Right lobe of liver (tissue), 6 donors: ENCODE results near the gene CRYBG1. TPM values are rescaled to one million over a fixed set of nuclear protein-coding genes. Genes with fewer than 3 reads are reported as not detected.
A peak's percentile ranks its signal among the peaks of the same experiment; 100 is the strongest.

Experiments
- ATAC-seq, 4 donors: fragments of 200-7000 bp; cut with Tn5 transposase; one replicate each; pipeline ENCODE4 v1.9.1; 2020; ENCODE audit warnings: mild to moderate bottlenecking in 4 of 4, moderate library complexity in 4 of 4
- DNase-seq, 3 donors: peaks; one replicate each; pipeline ENCODE4 v3.0.0-alpha.2; 2020
- H3K27ac ChIP-seq, 3 donors: fragments of 200-600 bp; one replicate each; pipeline ENCODE4 v1.8.0; 2022
- H3K27me3 ChIP-seq, 2 donors: fragments of 200-600 bp; one replicate each; pipeline ENCODE4 v1.8.0; 2022
- H3K36me3 ChIP-seq, 4 donors: fragments of 200-600 bp; sonication (generic) in 1 of 4; one replicate each; pipeline versions ENCODE4 v1.5.1 to v1.8.0; 2017 to 2022; ENCODE audit warnings: control low read depth in 1 of 4
- H3K4me1 ChIP-seq, 4 donors: fragments of 200-600 bp; sonication (generic) in 1 of 4; one replicate each; pipeline versions ENCODE4 v1.5.1 to v1.8.0; 2017 to 2022; ENCODE audit warnings: control low read depth in 1 of 4
- H3K4me3 ChIP-seq, 3 donors: fragments of 200-600 bp; one replicate each; pipeline ENCODE4 v1.8.0; 2022
- H3K9me3 ChIP-seq, 4 donors: fragments of 200-600 bp; sonication (generic) in 1 of 4; one replicate each; pipeline versions ENCODE4 v1.5.1 to v1.8.0; 2017 to 2022; ENCODE audit warnings: control low read depth in 1 of 4
- CTCF ChIP-seq, 4 donors: fragments of 200-600 bp in 3 of 4; fragments of 450-650 bp in 1 of 4; IDR thresholded peaks; one replicate each; pipeline versions ENCODE4 v1.5.1 to v1.8.0; 2016 to 2022; ENCODE audit warnings: antibody characterized with exemption in 4 of 4, mild to moderate bottlenecking in 2 of 4
- POLR2A ChIP-seq: fragments of 450-650 bp; IDR thresholded peaks from one replicate; pipeline ENCODE4 v1.6.1; 2017; ENCODE audit warnings: antibody characterized with exemption, mild to moderate bottlenecking
- WGBS: methylation state at CpG from one replicate; pipeline ENCODE4 v1.1.6; 2018; ENCODE audit warnings: low coverage, low lambda C conversion rate; ENCODE audit not compliant: insufficient coverage; ENCODE audit errors: missing lambda C conversion rate; 5-methylcytosine and 5-hydroxymethylcytosine counted together
- intact Hi-C, 2 donors: fragments of 100-400 bp; cut with DNase I; formaldehyde crosslinking; loops; one replicate each; pipeline versions ENCODE4 v1.11.2 to v1.14.1; 2022
- total RNA-seq, 6 experiments: library from RNA; depleted of rRNA in 2 of 6; stranded (reverse); fragments of >200 nt in 2 of 6; fragmentation: NEBNext Ultra II Directional in 3 of 6; extraction: Animal tissue kit (Norgen Biotek cat#: 25700) in 3 of 6; gene quantifications; one replicate each; pipeline versions ENCODE4 v1.1.0 to v1.2.4, GENCODE V29; 2016 to 2023
- donor health status: DM: no; HTN: yes; CAD: no.
- donor health status: DM: no; HTN: no; CAD: no.
- donor health status: DM: no; HTN: no; CAD: no.
- donor health status: DM: no; HTN: yes; CAD: no.
- donor health status: DM: no; HTN: yes; CAD: no.

CRYBG1 gene
- total RNA-seq, 6 experiments from 2014 or later, result 6.8 to 10.9 (median 7.9) TPM

DNA sequence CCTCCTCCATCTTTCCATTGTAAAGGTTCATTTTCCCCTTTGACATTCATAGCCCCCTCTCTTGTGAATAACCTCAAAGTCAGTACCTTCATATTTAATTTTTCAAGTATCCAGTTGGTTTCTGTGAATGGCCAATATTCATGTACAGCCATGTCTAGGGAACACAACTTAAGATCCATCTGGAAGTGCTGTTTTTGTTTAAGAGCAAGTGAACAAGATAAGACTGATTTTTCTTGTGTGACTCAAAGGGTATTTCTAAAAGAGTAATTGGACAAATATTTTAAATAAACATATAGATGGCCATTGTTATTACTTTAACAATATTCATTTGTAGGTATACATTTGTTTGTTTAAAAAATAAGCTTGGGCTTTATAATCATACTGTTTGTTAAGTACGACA, 175.8 kb downstream of the CRYBG1 start:
- no peak for ATAC-seq
- Histone ChIP-seq H3K4me1 (peaks cover 0 to 4% (median 0%) of the 10 kb centered on the region in 4 donors), H3K36me3 (no peaks in the 10 kb centered on the region), H3K9me3 (no peaks in the 10 kb centered on the region), H3K27ac (no peak overlapping the region), H3K4me3 (no peak overlapping the region), H3K27me3 (no peaks in the 10 kb centered on the region)
- WGBS, result 88% methylated on average over 1 of the region's 1 CpG
- TF ChIP-seq CTCF (IDR thresholded peaks at IDR 0.05), result no peak
- no peak for TF ChIP-seq POLR2A
- no peak for DNase-seq
- intact Hi-C loops, result no loop called here

DNA sequence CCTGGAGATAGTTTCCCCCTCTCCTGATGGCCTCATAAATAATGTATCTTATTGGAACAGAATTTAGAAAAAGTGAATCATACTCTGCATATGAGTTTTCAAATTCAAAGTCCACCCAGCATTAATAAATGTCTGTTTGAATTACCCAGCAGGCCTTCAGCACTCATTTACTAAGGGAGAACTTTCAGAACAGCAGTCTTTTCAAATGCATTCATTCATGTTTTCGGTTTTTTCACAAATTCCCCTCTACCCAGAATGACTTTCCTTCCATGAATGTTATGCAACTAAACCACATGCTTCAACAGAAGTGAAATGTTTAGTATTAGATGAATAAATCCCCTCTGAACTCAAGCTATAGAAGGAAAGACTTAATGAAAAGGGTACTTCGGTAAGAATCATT, 176.3 kb downstream of the CRYBG1 start:
- H3K27ac ChIP-seq, result no peak overlapping the region
- WGBS, result 64% methylated on average over 2 of the region's 2 CpGs
- DNase-seq (no peak), ATAC-seq (no peak)
- H3K27me3 ChIP-seq, result no peaks in the 10 kb centered on the region
- no peak overlapping the region for H3K4me3 ChIP-seq
- no peaks in the 10 kb centered on the region for H3K36me3 ChIP-seq
- H3K9me3 ChIP-seq, result no peaks in the 10 kb centered on the region
- peaks cover 0 to 6% (median 0%) of the 10 kb centered on the region in 4 donors for H3K4me1 ChIP-seq
- intact Hi-C loops, result no loop called here
- TF ChIP-seq POLR2A, result no peak
- TF ChIP-seq CTCF (IDR thresholded peaks at IDR 0.05), result no peak

DNA sequence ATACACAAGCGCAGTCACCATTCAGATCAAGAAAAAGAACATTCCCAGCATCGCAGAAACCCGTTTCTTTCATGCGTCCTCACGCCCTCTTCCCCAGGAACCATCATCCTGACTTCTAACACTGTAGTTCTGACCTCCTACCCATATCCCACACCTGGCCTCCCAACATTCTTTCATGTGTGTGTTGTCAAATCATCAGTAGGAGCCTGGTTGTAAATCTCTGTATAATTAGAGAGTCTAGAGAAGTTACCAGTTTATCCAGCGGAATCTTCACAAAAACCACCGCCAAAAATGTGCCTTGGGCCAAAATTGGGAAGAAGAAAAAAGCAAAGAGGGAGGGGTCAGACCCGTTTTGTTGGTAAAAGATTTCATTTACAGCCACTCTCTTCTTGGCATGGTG, 177.1 kb downstream of the CRYBG1 start:
- Histone ChIP-seq H3K27me3 (no peaks in the 10 kb centered on the region), H3K4me3 (no peak overlapping the region), H3K36me3 (no peaks in the 10 kb centered on the region), H3K27ac (no peak overlapping the region), H3K4me1 (peaks cover 0 to 6% (median 0%) of the 10 kb centered on the region in 4 donors), H3K9me3 (no peaks in the 10 kb centered on the region)
- intact Hi-C loops, result no loop called here
- DNase-seq (no peak), ATAC-seq (no peak)
- 80% methylated on average over 8 of the region's 8 CpGs for WGBS
- TF ChIP-seq POLR2A (no peak), CTCF (IDR thresholded peaks at IDR 0.05) (no peak)

DNA sequence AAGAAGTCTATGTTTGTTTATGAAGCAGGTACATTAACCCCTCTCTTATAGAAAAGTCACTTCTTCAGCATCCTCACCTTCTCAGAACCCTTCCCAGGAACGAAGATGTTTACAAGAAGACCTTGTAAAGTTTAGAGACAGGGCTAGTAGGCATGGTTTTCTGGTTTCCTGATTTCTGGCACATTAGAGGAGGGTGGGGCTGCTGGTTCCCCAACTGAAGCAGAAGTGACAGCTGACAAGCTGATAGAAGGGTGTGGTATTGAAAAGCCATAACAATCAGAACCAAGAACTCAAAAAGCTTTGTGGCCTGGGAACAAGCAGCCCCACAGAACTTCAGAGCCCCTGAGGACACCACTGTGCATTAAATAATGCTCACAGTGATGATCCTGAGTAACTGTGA, 177.6 kb downstream of the CRYBG1 start:
- DNase-seq (no peak), ATAC-seq (peak; percentile 25 to 45 (median 41))
- Histone ChIP-seq H3K4me1 (peaks cover 0 to 6% (median 0%) of the 10 kb centered on the region in 4 donors), H3K36me3 (no peaks in the 10 kb centered on the region), H3K4me3 (no peak overlapping the region), H3K27ac (no peak overlapping the region), H3K27me3 (no peaks in the 10 kb centered on the region), H3K9me3 (no peaks in the 10 kb centered on the region)
- intact Hi-C loops, result no loop called here
- WGBS, result no CpG with 5 or more reads among the region's 1 CpG
- no peak for TF ChIP-seq POLR2A

- ATAC-seq (peak; percentile 44 to 74 (median 54)), DNase-seq (no peak)
- Histone ChIP-seq H3K36me3 (no peaks in the 10 kb centered on the region), H3K4me3 (no peak overlapping the region), H3K27me3 (no peaks in the 10 kb centered on the region), H3K27ac (no peak overlapping the region), H3K4me1 (peaks cover 0 to 6% (median 0%) of the 10 kb centered on the region in 4 donors), H3K9me3 (no peaks in the 10 kb centered on the region)
- no peak for TF ChIP-seq CTCF (IDR thresholded peaks at IDR 0.05)
- no peak for TF ChIP-seq POLR2A
- 58% methylated on average over 5 of the region's 9 CpGs for WGBS
- intact Hi-C loops, result no loop called here
These were observed 179.4 kb downstream of the CRYBG1 start for GRCh38 chr6:106539936-106540335.
